Spleen (tissue), 7 donors: ENCODE data around the gene GABBR2.

Source experiments
- POLR2A ChIP-seq, 3 donors: fragments of 450-650 bp; IDR thresholded peaks; one replicate each; pipeline ENCODE4 v1.5.1; 2017; ENCODE audit warnings: antibody characterized with exemption in 3 of 3, mild to moderate bottlenecking in 1 of 3
- POLR2AphosphoS5 ChIP-seq, 3 donors: sonication (generic); formaldehyde crosslinking; IDR thresholded peaks; one replicate each; pipeline ENCODE4 v1.5.1; 2017; ENCODE audit warnings: antibody characterized with exemption in 3 of 3
- TF ChIP-seq, protein P1 (sequence below), 11 experiments: fragments of 200-600 bp in 7 of 11; fragments of 450-650 bp in 4 of 11; sonication (generic) in 4 of 11; IDR thresholded peaks in 8 of 11; conservative IDR thresholded peaks in 3 of 11; 1 replicate in 7 of 11; 2 replicates in 4 of 11; pipeline versions ENCODE4 v1.4.0 to v1.8.0; 2016 to 2021; ENCODE audit warnings: antibody characterized with exemption in 11 of 11, inconsistent platforms in 4 of 11, mild to moderate bottlenecking in 1 of 11
- donor health status: DM: no; HTN: no; CAD: no; lungs with moderate emphysema.
- donor health status: DM: no; HTN: no; CAD: no.
- donor health status: DM: no; HTN: no; CAD: no.

- no peak for TF ChIP-seq POLR2AphosphoS5 (IDR thresholded peaks at IDR 0.05)
- no peak for TF ChIP-seq POLR2A (IDR thresholded peaks at IDR 0.05)
- TF ChIP-seq, protein P1, sequence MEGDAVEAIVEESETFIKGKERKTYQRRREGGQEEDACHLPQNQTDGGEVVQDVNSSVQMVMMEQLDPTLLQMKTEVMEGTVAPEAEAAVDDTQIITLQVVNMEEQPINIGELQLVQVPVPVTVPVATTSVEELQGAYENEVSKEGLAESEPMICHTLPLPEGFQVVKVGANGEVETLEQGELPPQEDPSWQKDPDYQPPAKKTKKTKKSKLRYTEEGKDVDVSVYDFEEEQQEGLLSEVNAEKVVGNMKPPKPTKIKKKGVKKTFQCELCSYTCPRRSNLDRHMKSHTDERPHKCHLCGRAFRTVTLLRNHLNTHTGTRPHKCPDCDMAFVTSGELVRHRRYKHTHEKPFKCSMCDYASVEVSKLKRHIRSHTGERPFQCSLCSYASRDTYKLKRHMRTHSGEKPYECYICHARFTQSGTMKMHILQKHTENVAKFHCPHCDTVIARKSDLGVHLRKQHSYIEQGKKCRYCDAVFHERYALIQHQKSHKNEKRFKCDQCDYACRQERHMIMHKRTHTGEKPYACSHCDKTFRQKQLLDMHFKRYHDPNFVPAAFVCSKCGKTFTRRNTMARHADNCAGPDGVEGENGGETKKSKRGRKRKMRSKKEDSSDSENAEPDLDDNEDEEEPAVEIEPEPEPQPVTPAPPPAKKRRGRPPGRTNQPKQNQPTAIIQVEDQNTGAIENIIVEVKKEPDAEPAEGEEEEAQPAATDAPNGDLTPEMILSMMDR (IDR thresholded peaks at IDR 0.05 in 8 of 11, conservative IDR thresholded peaks at IDR 0.05 in 3 of 11), result no peak
Observed at GRCh38 chr9:98688710-98689495, 19.8 kb downstream of the GABBR2 start.
